Neural progenitor cell (in vitro differentiated cells): ENCODE measurements around the gene GP1BB.

Source experiments
- CTCF ChIP-seq: fragments of 200-600 bp; sonication (generic); IDR thresholded peaks from 2 replicates; pipeline ENCODE4 v1.5.1; 2017; ENCODE audit warnings: antibody characterized with exemption, mild to moderate bottlenecking
- EZH2 ChIP-seq: fragments of 200-600 bp; sonication (generic); IDR thresholded peaks from 2 replicates; pipeline ENCODE4 v1.6.1; 2017; ENCODE audit warnings: antibody characterized with exemption, mild to moderate bottlenecking, moderate library complexity
- EZH2phosphoT487 ChIP-seq: fragments of 200-600 bp; sonication (generic); IDR thresholded peaks from 2 replicates; pipeline ENCODE4 v1.6.1; 2017; ENCODE audit warnings: antibody characterized with exemption

DNA sequence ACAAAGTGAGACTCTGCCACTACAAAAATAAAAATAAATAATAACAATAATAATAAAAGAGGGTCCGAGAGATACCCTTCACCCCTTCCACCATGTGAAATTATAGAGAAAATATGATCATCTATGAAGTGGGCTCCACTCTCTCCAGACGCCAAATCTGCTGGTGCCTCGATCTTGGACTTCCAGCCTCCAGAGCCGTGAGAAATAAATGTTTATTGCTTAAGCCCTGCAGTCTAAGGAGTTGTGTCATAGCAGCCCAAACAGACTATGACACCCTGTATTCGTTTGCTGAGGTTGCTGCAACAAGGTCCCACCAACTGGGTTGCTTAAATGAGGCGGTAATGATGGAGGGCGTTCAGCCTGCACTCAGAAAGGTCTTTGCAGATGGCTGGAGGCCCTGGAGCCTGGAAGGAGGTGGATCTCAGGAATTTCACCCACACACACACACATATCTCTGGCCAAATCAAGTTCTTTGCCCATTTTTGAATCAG, 16.6 kb upstream of the GP1BB start:
- TF ChIP-seq CTCF (no peak), EZH2 (no peak), EZH2phosphoT487 (no peak)
